Stimulated activated naive CD8-positive, alpha-beta T cell treated with anti-CD3 and anti-CD28 coated beads, Interleukin-15, amount 100 ng/mL, for 72 hours (primary cell): ENCODE measurements around the gene FBXO41.

Experiments
- ATAC-seq: fragments of 150-1000 bp; cut with Tn5 transposase; 2 replicates; pipeline ENCODE4 v1.10.0; 2021; ENCODE audit warnings: mild to moderate bottlenecking, moderate library complexity
- DNase-seq, 2 donors: peaks; one replicate each; pipeline ENCODE4 v3.0.0; 2021 to 2022
- H3K27ac Mint-ChIP-seq, 2 donors: one replicate each; pipeline ENCODE4 v1.8.0; 2022; ENCODE audit warnings: mild to moderate bottlenecking in 2 of 2, mixed read lengths in 2 of 2, moderate library complexity in 2 of 2
- H3K27me3 Mint-ChIP-seq: one replicate; pipeline ENCODE4 v1.8.0; 2022; ENCODE audit warnings: mixed read lengths
- H3K4me1 Mint-ChIP-seq: one replicate; pipeline ENCODE4 v1.8.0; 2022; ENCODE audit warnings: mild to moderate bottlenecking, mixed read lengths
- H3K4me3 Mint-ChIP-seq, 2 donors: one replicate each; pipeline ENCODE4 v1.8.0; 2022; ENCODE audit warnings: mild to moderate bottlenecking in 2 of 2, mixed read lengths in 2 of 2, moderate library complexity in 1 of 2
- H3K9me3 Mint-ChIP-seq, 2 donors: one replicate each; pipeline ENCODE4 v1.8.0; 2022; ENCODE audit warnings: mixed read lengths in 2 of 2

Gene FBXO41

DNA sequence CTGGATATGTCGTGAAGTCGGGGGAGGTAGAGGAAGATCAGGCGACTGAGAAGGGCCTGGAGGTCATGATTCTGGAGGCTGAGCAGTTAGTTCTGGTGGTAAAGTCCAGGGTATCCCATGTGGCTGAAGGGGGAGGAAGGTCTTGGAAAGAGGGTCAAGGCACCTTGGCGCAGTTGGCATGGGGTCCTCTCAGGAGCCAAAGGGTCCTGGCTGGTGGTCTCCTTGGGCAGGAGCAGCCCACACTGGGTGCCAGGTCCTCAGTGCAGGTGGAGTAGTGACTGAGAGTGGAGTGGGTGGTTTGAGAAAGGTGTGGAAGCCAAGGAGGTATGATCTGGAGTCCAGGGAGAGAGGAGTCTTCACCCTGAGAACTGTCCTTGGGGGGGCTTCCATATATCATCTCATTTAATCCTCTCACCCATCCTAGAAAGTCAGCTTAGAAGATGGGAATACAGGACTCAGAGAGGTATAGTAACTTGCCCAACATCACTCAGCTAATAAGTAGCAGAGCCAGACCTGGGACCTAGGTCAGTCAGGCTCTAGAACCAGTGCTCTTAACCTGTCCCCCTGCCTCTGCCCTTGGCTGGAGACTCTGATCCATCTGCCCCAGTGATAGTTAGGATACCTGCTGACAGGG, 24.5 kb downstream of the FBXO41 start:
- no peaks in the 10 kb centered on the region for H3K27me3 Mint-ChIP-seq
- DNase-seq (no peak), ATAC-seq (no peak)
- H3K4me1 Mint-ChIP-seq = peaks cover 6% of the 10 kb centered on the region
- H3K4me3 Mint-ChIP-seq = no peak overlapping the region
- no peaks in the 10 kb centered on the region for H3K9me3 Mint-ChIP-seq
- peak overlapping the region in 1 of 2 donors; percentile 29 for H3K27ac Mint-ChIP-seq

DNA sequence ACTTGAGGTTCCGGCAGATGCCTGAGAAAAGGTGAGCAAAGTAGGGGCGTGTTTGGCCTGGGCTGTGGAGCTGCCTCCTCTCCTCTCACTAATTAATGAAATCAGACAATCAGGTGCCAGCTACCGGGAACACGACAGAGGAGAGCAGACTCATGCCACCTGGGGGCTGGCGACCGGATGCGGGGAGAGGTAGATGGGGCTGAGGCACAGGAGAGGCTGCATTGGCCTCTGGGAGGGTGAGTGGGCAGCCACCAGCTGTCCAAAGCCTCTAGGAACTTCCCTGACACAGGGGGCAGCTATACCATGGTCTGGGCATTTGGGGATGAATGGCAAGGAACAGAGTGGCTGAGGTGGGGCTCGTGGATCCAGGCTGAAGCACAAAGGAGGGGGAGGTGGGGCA, 25.0 kb downstream of the FBXO41 start:
- DNase-seq = no peak
- no peaks in the 10 kb centered on the region for H3K27me3 Mint-ChIP-seq
- peaks cover 6% of the 10 kb centered on the region for H3K4me1 Mint-ChIP-seq
- peak overlapping the region in 1 of 2 donors; percentile 93 for H3K27ac Mint-ChIP-seq
- no peaks in the 10 kb centered on the region for H3K9me3 Mint-ChIP-seq
- no peak for ATAC-seq
- no peak overlapping the region for H3K4me3 Mint-ChIP-seq

DNA sequence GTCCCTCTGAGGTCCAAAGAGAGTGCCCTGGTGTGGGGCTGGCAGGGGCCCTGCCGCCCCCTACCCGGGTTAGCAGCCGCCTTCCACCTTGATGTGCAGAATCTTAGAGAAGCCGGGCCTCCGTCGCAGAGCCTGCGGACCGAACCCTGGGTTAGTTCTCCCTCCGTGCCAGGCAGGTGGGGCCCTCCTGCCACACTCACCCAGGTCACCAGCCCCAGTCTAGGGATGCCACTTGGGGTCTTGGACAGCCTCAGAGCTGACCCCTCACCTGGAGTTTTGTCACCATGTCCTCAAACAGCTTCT, 25.4 kb downstream of the FBXO41 start:
- H3K4me3 Mint-ChIP-seq = no peak overlapping the region
- peak overlapping the region in 1 of 2 donors; percentile 93 for H3K27ac Mint-ChIP-seq
- no peak for ATAC-seq
- no peak for DNase-seq
- H3K9me3 Mint-ChIP-seq = no peaks in the 10 kb centered on the region
- peaks cover 6% of the 10 kb centered on the region for H3K4me1 Mint-ChIP-seq
- no peaks in the 10 kb centered on the region for H3K27me3 Mint-ChIP-seq

DNA sequence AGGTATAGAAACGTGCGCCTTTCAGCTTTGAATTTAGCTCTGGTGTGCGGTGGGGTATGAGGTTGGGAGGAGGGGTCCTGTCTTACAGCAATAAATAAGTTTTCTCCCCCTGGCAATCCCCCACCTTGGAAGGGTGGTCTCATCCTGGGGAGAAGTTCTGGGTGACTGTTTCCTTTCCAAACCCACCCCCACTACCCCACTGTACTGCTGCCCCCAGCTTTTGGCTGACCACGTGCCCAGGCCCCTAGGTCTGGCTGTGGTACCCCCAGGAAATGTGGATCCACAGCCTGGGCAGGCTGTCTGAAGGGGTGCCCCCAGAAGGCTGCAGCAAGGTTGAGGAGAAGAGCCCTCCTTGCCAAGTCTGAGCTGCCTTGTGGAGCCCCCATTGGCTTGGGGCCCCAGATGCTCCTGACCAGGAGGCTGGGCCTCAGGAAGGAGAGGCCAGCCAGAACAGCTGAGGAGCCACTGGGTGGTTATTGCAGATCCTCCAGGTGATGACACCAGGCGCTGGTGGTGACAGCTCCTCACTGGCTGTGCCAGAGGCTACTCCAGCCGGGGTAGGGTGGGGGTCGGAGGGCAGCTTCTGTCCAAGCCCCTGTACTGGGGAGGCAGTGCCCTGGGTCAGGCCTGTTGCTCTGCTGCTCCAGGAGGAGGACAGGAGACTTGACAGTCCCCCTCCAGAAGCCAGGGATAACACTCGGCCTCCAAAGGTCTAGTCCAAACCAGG, 25.9 kb downstream of the FBXO41 start:
- Mint-ChIP-seq H3K27ac (no peak overlapping the region), H3K9me3 (no peaks in the 10 kb centered on the region), H3K4me1 (peaks cover 6% of the 10 kb centered on the region), H3K27me3 (no peaks in the 10 kb centered on the region), H3K4me3 (no peak overlapping the region)
- DNase-seq (no peak), ATAC-seq (no peak)

DNA sequence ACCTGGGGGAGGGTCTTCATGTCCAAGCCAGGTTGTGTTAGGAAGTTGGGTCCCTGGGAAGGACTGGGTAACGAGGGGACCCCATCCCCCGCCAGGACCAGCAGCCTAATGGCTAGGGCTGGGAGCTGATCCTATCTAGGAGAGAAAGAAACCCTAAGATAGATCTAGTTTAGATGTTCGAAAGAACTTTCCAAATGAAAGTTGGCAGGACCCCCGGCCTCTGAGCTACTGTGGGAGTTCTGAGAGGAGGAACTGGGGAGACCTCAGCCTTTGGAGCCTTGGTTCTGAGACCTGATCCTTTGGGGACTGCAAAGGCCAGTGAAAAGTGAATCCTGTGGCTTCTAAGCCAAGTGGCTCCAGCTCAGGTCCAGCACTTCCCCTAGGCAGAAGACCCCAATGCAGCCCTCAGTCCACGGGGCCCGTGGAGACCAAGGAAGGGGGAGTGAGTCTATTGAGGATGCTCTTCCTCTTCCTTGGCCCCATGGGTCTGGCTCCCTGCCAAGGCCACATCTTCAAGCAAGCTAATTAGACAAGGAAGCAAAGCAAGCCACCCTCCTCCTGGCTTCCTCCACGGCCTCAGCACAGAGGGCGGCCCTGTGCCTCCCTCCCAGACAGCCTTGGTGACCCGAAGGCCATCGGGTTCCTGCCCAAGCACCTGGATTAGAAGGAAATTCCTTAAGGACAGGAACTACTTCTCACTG, 26.7 kb downstream of the FBXO41 start:
- peak overlapping the region in 1 of 2 donors; percentile 37 for H3K27ac Mint-ChIP-seq
- DNase-seq (no peak), ATAC-seq (no peak)
- peaks cover 6% of the 10 kb centered on the region for H3K4me1 Mint-ChIP-seq
- no peaks in the 10 kb centered on the region for H3K9me3 Mint-ChIP-seq
- H3K27me3 Mint-ChIP-seq = no peaks in the 10 kb centered on the region
- no peak overlapping the region for H3K4me3 Mint-ChIP-seq

DNA sequence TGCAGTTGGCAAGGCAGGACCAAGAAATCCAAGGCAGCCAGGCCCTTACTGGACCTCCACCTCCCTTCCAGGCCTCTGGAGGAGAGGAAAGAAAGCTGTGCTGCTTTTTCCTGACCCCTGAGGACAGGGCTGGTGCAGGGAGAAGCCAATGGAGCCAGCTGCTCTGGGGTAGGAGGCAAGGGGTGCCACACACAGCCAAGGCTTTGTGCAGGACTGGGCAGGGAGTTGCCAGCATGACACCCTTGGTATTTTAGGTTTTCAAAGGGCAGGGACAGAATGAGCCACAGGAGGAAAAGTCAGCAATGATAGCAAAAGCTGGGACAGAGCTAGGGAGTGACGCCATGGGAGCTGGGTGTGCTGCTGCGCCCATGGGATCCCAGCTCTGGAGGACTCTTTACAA, 27.3 kb downstream of the FBXO41 start:
- ATAC-seq = no peak
- Mint-ChIP-seq H3K27ac (no peak overlapping the region), H3K27me3 (no peaks in the 10 kb centered on the region), H3K4me3 (no peak overlapping the region), H3K4me1 (peaks cover 6% of the 10 kb centered on the region), H3K9me3 (no peaks in the 10 kb centered on the region)
- DNase-seq = no peak

DNA sequence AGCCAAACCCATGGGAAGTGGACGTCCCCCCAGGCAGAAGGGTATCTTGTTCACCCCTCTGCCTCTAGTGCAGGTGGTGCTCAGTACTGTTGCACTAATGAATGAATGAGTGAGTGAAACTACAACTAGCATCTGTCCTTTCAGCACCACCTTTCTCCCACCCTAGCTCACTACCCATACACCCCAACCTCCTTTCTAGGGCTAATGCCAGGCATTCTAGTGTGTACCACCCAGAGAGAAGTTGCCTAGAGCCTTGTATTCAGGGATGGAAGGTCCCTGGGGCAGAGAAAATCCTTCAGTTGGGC, 27.7 kb downstream of the FBXO41 start:
- DNase-seq = no peak
- no peaks in the 10 kb centered on the region for H3K27me3 Mint-ChIP-seq
- H3K27ac Mint-ChIP-seq = peak overlapping the region in 1 of 2 donors; percentile 35
- H3K9me3 Mint-ChIP-seq = no peaks in the 10 kb centered on the region
- H3K4me1 Mint-ChIP-seq = peaks cover 6% of the 10 kb centered on the region
- ATAC-seq = peak; percentile 18
- H3K4me3 Mint-ChIP-seq = no peak overlapping the region

DNA sequence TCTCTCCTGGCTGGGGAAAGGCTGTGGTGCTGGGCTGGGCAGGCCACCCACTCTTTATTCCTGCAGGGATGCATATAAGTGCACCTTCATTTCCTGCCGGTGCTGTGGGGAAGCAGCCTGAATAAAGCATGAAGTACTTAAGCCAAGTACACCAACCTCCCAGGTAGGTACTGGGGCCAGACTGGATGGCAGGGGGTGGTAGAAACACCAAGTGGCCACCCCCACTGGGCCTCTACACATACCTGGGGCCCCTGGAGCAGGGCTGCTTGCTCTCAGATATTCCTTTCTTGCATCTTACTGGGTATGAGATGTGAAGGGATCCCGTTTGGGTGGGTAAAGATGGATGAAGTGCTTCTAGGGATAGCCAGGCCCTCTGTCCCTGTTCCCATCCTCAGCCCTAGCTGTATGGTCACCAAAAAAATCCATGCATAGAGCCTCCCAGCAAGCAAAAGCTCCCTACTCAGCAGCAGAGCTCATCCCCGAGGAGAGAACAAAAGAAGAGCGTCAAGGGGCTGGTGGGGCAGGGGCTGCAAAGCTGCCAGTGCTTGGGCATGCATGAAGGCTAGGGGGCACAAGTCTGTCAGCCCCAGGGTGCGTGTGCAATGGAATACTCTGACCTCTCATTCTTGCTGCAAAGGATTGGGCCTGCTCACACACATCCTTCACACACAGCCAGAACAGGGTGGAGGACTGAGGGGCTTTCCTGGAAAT, 28.2 kb downstream of the FBXO41 start:
- Mint-ChIP-seq H3K27me3 (no peaks in the 10 kb centered on the region), H3K9me3 (no peaks in the 10 kb centered on the region), H3K27ac (peak overlapping the region in 1 of 2 donors; percentile 28), H3K4me1 (peaks cover 6% of the 10 kb centered on the region), H3K4me3 (no peak overlapping the region)
- no peak for DNase-seq
- no peak for ATAC-seq

DNA sequence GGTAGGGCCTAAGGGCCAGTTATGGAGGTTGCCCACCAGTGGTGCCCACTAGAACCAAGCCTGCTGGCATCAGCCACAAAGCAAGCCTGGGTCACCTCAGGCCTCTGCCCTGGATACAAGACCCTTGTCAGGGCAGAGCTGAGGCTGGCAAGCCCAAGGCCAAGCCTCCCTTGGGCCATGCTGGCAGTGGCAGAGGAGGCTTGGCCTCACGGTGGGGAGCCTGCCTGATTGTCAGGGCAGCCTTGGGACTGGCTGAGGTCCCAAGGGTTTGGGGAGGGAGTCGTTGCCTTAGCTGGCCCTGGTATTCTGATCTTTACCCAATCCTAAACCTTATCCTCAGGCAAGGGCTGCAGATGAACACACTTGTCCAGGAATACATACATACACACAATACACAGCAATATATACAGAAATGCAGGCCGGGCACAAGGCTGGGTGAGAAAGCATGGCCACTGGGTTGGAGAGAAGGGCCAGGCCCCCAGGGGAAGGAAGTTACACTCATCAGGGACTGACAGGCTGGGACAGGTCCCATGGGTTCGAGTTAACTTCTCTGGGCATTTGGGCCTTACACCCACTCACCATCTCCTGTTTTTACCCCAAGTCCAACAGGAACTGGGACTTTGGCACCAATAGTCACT, 29.2 kb downstream of the FBXO41 start:
- H3K4me1 Mint-ChIP-seq = peaks cover 6% of the 10 kb centered on the region
- H3K27ac Mint-ChIP-seq = peak overlapping the region in 1 of 2 donors; percentile 83
- H3K27me3 Mint-ChIP-seq = no peaks in the 10 kb centered on the region
- ATAC-seq = peak; percentile 17
- H3K9me3 Mint-ChIP-seq = no peaks in the 10 kb centered on the region
- DNase-seq = no peak
- H3K4me3 Mint-ChIP-seq = no peak overlapping the region

DNA sequence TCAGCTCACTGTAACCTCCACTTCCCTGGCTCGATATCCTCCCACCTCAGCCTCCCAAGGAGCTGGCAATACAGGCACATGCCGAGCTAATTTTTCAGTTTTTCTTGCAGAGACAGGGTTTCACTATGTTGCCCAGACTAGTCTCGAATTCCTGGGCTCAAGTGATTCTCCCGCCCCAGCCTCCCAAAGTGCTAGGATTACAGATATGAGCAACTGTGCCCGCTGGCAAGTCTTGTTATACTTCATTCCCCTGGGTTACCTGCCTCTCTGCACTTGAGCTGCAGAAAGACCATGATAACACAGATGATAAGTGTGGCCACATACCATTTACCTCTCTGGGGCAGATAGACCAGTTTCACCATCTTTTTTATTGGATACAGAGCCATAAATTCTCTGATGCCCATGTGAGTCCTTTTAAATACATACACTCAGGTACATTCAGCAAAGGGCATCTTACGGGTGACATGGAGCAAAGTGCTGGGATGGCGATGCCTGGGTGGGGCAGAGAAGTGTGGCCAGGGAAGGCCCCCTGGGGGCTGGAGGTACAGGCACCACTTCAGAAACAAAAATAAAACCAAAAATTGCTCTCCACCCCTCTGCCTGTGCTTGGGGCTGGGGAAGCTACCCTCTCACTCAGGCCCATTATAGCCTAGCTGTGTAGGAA, 29.8 kb downstream of the FBXO41 start:
- peaks cover 6% of the 10 kb centered on the region for H3K4me1 Mint-ChIP-seq
- H3K9me3 Mint-ChIP-seq = no peaks in the 10 kb centered on the region
- peak overlapping the region in 1 of 2 donors; percentile 83 for H3K27ac Mint-ChIP-seq
- no peaks in the 10 kb centered on the region for H3K27me3 Mint-ChIP-seq
- no peak for ATAC-seq
- H3K4me3 Mint-ChIP-seq = no peak overlapping the region
- no peak for DNase-seq

DNA sequence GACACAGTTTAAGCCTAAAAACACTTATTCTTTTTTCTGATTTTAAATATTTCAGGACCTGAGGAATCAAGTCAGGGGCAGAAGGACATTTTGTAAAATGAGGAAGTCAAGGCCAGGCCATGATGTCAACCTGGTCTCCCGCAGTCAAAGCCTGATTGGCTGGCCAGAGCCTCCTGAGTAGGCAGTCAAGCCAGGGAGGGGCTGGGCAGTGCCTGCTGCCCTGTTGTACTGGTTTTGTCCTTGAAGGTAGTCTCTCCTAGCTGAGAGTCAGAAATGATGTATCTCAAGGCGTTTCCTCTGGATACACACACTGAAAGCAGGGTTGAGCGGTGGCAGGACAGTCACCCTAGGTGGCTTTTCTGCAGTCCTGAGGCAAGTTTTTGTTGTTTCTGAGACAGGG, 30.4 kb downstream of the FBXO41 start:
- ATAC-seq = no peak
- Mint-ChIP-seq H3K4me1 (peaks cover 6% of the 10 kb centered on the region), H3K9me3 (no peaks in the 10 kb centered on the region), H3K4me3 (no peak overlapping the region), H3K27me3 (no peaks in the 10 kb centered on the region), H3K27ac (peak overlapping the region; percentile 3 to 40)
- no peak for DNase-seq

DNA sequence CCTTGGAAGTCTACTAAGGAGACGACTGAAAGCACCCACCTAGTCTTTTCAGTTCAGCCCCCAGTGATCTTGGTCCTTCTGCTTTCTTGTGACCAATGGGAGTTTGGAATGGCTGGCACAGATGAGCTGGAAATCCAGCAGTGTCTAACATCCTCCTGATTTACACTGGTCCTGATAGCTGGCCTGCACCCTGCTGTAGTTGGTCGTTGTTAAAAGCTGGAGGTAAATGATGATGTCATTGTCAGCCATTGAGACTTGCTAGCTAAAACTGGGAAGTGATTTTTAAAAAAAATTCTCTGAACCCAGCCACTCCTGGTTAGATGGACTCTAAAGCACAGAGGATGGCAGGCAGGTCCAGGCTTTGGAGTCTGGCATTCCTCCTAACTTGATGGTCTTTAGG, 30.9 kb downstream of the FBXO41 start:
- Mint-ChIP-seq H3K9me3 (no peaks in the 10 kb centered on the region), H3K4me1 (peaks cover 6% of the 10 kb centered on the region), H3K27ac (peak overlapping the region in 1 of 2 donors; percentile 81), H3K4me3 (no peak overlapping the region), H3K27me3 (no peaks in the 10 kb centered on the region)
- ATAC-seq = no peak
- DNase-seq = no peak

DNA sequence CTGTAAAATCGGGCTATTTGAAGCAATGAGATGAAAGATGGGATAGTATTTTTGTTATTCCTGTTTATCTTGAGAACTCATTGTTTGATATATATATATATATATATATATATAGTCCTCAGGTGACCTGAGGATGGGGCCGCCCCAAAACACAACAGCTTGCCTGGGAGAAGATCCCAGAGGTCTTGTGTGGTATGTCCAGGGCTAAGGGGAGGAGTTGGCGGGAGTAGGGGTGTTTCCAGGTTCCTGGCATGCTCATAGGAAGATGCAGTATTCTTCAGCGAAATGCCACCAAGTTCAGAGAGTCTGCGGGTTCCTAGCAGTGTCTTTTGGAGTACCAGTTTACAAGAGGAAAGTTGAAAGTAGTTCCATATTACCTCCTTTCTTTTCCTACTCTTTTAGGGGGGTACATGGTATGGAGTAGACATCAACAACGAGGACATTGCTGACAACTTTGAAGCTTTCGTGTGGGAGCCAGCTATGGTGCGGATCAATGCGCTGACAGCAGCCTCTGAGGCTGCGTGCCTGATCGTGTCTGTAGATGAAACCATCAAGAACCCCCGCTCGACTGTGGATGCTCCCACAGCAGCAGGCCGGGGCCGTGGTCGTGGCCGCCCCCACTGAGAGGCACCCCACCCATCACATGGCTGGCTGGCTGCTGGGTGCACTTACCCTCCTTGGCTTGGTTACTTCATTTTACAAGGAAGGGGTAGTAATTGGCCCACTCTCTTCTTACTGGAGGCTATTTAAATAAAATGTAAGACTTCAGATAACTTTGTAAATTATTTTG, 31.8 kb downstream of the FBXO41 start:
- H3K4me1 Mint-ChIP-seq = peaks cover 6% of the 10 kb centered on the region
- no peaks in the 10 kb centered on the region for H3K9me3 Mint-ChIP-seq
- no peaks in the 10 kb centered on the region for H3K27me3 Mint-ChIP-seq
- ATAC-seq = no peak
- H3K4me3 Mint-ChIP-seq = no peak overlapping the region
- peak overlapping the region in 1 of 2 donors; percentile 30 for H3K27ac Mint-ChIP-seq
- no peak for DNase-seq
